GM19238 (cell line): ENCODE results near the gene BBS9.

Source experiments
- DNase-seq: peaks from one replicate; pipeline ENCODE4 v3.0.0; 2011; ENCODE audit warnings: low spot score; ENCODE audit not compliant: insufficient read length

Gene BBS9

DNA sequence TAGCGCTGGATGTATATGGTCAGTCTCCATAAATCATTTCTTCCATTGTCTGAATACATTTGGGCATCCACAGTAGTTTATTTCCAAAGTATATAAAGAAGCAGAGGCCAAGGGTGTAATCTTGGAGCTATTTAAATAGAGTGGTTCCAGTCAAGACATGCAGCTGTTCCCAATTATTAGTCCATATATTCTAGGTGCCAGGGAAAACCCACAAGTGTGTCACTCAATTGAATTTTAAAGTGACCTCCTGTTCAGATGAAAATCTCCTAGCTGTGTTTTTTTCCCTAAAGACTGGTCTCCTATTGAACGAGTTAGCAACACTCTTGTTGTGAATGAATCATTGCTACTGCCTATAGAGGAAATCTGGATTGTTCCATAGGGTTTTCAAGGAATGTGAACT, 515.7 kb downstream of the BBS9 start:
- DNase-seq, result no peak

GRCh38 chr7:33646166-33646565, 516.8 kb downstream of the BBS9 start:
- DNase-seq, result no peak

- no peak for DNase-seq
Measured at GRCh38 chr7:33646891-33647391, 517.6 kb downstream of the BBS9 start.

DNA sequence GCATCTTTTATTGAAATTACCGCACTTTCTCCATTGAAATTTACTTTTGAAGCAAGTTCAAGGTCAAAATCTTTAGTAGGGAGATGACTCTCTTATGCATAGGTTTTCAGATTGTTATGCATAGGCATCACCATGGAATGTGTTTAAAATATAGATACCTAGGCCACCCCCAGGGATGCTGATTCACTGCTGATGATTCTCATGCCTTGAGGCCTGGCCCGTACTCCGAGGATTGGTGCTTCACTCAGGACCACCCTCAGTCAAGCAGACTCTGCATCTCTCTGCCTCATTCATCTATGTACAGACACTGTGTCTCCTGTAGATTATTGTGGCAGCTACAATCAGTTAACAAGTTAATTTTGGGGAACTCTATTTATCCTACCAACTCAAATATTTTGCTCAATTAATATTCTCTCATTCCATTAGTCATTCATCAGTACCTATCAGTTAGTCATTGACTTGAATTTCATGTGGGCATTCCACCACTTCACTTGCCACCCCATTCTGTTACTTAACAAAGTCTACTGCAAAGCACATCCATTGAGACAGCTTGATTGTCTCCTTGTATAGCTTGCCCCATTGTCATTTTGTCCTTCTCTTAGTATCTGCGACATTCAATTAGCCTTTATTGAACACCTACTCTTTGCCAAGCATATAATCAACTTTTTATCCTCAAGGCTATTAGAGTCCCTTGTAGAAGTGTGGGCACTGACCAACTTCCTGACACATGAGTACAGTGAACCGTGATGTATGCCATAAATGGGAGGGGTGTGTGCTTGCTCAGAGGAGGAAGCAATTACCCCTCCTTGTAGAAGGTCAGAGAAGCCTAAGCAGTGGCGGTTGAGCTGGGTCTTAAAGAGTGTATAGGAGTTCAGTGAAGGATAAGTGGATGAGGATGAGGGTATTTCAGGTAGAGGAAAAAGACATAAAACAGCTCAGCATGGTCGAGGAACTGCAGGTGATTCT, 520.4 kb downstream of the BBS9 start:
- DNase-seq, result no peak

DNA sequence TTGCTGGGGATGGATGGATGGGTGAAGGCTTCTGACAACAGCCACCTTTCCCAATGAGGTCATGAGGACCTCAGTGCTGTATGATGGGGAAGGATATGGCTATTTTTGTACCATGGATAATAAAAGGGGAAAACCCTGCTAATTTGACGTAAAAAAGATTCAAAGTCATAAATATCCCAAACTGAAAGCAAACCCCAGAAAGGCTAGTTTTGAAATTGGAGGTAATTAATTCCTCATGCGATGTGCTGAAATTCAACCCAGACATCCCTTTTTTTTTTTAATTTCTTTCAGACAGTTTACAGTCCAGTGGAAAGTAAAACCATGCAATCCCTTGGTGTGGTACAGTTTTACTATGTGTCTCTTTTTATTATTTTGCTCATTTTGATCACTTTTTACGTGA, 521.5 kb downstream of the BBS9 start:
- DNase-seq, result no peak

DNA sequence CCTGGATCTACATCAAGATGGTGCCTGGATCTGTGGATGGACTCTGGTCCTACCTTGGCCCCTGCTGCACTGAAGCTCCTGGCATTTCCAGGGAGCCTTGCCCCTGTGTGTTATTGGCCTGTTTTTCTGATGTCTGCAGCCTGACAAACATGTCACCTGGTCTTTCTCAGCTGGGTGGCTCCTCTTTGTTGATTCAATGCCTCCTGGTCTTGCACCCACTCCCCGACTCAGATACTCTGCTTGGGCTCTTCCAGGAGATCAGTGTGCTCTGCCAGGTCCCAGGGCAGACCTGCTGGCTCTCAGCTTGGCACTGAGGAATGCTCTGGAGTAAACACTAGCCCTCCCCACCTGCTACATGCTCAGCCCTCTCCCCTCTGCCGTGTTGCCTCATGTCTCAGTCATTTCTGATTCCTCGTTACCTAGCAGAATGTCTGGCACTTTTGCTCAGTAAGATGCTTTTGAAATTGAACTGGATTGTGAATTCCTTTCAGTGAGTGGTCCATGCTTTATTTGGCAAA, 522.7 kb downstream of the BBS9 start:
- no peak for DNase-seq

GRCh38 chr7:33654676-33655075, 525.3 kb downstream of the BBS9 start:
- DNase-seq, result no peak
